HG03354 (cell line): ENCODE measurements around the gene MPRIP.
"Not testable (repeated sequence)": the region's sequence is repeated elsewhere in the genome, so short reads cannot be mapped to it uniquely, and the experiment has no call there.

Experiments
- ATAC-seq: cut with Tn5 transposase; IDR thresholded peaks from one replicate; pipeline ENCODE4 v1.9.1; 2021; ENCODE audit warnings: mild to moderate bottlenecking; ENCODE audit not compliant: unreplicated experiment, poor library complexity, severe bottlenecking

Gene MPRIP

DNA sequence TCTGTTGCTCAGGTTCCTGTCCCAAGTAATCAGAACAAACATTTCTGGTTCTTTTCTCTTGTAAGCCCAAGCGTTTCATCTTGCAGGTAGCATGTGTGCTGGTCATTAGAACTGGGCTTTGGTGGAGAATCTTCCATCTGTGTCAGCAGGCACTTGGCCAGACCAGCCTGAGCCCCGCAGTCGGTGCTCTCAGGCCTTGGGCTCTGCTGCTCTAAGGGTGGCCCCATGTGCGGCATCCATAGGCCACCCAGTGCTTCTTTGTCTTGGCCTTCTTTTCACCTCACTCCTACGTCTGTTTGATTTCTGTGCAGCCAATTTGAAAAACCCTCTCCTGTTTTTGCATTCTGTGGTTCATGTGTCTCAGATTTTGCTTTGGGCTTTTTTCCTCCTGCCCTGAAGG is 112.3 kb downstream of the MPRIP start:
- ATAC-seq, result no peak

DNA sequence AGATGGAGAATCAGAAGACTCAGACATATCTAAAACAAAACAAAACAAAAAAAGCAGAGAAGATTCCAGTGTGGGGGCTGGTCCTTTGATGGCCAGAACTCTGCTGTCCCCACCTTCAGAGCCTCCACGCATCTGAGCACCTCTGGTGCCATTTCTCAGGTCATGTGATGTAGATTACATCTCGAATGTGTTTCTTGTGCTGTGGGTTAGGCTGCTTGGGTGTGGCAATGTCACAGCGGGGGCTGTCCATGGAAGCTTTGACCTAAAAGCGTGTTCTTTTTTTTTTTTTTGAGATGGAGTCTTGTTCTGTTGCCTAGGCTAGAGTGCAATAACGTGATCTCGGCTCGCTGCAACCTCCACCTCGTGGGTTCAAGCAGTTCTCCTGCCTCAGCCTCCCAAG is 112.7 kb downstream of the MPRIP start:
- no peak for ATAC-seq

DNA sequence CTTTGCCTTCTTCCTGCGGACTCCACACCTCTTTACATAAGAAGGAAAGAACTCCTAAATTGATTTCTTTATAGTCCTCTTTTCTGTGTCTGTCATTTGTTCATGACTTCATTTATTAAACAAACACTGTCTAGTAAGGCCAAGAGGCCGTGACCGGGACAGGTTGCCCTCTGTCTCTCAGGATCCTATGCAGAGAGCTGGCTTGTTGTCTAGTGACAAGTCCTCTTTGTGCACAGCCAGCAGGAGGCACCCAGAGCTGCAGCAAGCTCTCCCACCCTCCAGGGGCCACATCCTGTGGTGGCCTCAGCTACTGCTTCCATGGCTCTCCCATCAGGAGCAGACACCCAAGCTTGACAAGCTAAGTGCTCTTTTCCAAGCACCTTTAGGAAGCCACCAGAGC is 113.3 kb downstream of the MPRIP start:
- no peak for ATAC-seq

DNA sequence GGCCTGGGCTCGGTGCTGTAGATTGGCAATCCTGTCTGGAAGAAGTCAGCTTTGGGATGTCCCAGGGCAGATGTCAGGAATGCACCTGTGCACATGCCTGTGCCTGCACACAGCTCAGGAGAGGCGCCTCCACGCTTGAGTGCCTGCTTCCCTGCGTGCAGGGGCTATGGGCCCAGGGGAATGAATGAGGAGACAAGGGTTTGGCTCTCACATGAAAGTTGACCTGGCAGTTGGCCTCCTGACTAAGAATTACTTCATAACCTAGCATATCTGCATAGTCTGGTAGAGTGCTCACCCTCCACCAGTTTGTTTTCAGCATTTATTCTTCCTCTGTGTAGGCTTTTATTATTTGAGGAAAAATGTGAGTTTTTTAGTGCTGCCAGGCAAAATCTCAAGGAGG is 113.8 kb downstream of the MPRIP start:
- no peak for ATAC-seq

DNA sequence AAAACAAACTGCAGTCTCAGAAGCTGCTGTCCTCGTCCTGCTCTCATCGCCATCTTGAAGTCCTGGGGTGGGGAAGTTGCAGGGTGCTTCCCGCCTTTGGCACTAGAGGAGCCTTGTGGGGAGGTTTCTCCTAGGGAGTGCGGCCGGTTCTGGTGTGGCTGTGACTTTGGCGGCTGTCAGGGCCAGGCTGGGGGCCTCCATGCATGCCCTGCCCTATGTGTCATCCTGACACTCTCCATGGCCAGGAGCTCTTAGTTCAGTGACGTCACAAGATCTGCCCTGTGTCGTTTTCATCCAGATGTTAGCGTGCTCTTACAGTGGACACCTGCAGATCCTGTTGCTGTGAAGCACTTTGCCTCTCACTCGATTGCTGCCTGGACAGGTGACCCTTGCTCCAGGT is 114.3 kb downstream of the MPRIP start:
- ATAC-seq, result no peak

DNA sequence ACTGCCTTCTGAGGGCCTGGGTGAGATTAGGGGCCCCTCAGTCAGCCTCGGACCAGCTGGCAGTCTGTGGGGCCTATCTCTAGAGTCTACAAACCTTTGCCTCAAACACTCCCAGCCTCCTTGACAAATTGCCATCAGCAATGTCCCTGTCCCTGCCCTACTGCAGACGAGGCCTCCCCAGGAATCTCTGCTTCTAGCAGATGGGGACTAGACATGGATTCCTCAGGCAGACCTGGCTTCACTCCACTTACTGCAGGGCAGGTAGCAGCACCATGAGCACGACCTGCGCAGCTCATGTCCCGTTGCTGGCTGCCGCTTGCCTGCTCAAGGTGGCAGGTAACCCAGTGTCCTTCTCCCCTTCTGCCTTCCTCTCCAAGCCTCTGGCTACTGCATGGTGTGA is 114.8 kb downstream of the MPRIP start:
- no peak for ATAC-seq

DNA sequence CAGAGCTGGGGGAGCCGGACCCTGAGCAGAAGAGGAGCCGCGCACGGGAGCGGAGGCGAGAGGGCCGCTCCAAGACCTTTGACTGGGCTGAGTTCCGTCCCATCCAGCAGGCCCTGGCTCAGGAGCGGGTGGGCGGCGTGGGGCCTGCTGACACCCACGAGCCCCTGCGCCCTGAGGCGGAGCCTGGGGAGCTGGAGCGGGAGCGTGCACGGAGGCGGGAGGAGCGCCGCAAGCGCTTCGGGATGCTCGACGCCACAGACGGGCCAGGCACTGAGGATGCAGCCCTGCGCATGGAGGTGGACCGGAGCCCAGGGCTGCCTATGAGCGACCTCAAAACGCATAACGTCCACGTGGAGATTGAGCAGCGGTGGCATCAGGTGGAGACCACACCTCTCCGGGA is 116.2 kb downstream of the MPRIP start:
- not testable (repeated sequence) for ATAC-seq

DNA sequence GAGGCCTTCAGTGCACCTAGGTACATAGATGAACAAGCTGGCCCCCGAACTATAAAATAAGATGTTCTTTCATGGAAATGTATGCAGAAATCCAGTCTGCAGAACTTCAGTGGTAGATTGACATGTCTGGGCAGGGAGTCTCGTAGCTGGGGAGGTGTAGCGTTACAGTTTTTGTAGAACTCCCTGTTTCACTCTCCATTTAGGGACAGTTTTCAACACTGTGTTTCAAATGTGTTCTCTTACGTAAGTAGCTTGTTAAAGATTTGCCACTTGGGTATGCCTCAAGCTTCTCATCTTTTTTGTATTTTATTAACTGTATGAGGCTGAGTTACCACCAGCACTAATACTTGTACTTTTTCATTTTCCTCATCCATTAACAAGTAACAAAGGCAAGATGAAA is 117.3 kb downstream of the MPRIP start:
- no peak for ATAC-seq

DNA sequence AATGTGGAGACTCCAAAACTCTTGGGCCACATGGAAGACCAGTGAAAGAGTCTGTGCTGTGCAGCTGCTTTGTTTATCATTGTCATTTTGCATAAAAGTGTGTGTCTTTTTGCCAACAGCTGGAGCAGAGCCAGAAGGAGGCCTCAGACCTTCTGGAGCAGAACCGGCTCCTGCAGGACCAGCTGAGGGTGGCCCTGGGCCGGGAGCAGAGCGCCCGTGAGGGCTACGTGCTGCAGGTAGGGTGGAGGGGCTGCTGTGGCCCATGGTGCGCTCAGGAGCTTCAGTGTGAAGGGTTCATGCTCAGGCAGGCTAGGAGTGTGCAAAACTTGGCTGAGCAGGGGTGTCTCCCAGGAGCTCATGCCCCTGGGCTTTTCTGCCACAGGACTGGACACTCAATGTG is 118.9 kb downstream of the MPRIP start:
- ATAC-seq, result no peak

DNA sequence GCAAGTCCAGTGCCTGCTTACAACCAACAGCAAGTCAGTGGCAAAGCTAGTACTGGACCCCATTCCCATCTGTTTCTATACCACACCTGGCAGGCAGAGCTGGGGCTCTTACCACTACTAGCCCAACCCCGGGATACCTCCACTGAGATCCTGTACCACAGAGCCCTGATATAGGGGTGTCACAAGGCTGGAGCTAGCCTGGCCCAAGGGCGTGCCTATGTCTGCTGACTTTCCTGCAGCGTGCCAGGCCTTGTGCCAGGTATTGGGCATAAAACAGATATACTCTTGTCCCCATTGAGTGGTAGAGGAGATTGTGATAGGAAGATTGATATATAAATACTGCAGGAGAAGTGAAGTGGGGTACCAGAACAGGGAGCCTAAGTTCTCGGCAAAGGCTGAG is 119.5 kb downstream of the MPRIP start:
- ATAC-seq, result no peak

DNA sequence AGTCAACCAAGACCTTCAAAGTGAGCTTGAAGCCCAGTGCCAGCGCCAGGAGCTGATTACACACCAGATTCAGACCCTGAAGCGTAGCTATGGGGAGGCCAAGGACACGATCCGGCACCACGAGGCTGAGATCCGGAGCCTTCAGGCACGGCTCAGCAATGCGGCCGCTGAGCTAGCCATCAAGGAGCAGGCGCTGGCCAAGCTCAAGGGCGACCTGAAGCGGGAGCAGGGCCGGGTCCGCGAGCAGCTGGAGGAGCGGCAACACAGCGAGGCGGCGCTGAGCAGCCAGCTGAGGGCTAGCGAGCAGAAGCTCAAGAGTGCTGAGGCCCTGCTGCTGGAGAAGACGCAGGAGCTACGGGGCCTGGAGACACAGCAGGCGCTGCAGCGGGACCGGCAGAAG is 121.9 kb downstream of the MPRIP start:
- no peak for ATAC-seq

DNA sequence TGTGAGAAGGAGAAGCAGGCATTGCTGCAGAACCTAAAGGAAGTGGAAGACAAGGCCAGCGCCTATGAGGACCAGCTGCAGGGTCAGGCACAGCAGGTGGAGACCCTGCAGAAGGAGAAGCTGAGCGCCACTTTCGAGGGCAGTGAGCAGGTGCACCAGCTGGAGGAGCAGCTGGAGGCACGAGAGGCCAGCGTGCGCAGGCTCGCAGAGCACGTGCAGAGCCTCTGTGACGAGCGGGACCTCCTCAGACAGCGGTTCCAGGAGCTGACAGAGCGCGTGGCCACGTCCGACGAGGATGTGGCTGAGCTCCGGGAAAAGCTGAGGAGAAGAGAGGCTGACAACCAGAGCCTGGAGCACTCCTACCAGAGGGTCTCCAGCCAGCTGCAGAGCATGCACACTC is 122.4 kb downstream of the MPRIP start:
- ATAC-seq, result no peak

DNA sequence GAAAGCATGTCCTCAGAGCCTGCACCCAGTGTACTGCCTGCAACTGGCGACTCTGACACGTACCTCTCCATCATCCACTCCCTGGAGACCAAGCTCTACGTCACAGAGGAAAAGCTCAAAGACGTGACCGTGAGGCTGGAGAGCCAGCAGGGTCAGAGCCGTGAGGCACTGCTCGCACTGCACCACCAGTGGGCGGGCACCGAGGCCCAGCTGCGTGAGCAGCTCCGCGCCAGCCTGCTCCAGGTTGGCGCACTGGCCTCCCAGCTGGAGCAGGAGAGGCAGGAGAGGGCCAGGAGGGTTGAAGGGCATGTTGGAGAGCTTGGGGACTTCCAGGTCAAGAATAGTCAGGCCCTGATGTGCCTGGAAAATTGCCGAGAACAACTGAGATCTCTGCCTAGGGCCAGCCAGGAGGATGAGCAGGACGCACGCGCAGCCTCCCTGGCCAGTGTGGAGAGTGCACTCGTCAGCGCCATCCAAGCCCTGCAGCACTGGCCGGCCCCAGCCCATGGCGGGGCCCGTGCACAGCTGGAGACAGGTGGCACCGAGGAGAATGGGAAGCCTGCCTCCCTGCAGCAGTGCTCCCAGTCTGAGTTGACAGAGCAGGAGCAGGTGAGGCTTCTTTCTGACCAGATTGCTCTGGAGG is 123.5 kb downstream of the MPRIP start:
- no peak for ATAC-seq

DNA sequence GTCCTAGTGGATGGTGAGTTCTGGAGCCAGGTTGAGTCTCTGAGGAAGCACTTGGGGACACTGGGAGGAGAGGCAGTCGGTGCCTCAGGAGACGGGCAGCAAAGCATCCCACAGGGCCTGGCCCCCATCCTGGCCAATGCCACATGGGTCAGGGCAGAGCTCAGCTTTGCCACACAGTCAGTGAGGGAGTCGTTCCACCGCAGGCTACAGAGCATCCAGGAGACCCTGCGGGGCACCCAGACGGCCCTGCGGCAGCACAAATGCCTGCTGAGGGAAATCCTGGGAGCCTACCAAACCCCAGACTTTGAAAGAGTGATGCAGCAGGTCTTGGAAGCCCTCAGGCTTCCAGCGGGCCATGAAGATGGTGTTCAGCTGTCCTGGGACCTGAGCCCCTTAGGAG is 124.2 kb downstream of the MPRIP start:
- ATAC-seq, result no peak

DNA sequence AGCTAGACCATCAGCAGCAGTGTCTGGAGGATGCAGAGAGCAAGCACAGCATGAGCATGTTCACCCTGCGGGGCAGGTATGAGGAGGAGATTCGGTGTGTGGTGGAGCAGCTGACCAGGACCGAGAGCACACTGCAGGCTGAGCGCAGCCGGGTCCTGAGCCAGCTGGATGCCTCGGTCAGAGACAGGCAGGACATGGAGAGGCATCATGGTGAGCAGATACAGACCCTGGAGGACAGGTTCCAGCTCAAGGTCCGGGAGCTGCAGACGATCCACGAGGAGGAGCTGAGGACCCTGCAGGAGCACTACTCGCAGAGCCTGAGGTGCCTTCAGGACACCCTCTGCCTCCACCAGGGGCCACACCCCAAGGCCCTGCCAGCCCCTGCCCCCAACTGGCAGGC is 125.1 kb downstream of the MPRIP start:
- ATAC-seq, result no peak

DNA sequence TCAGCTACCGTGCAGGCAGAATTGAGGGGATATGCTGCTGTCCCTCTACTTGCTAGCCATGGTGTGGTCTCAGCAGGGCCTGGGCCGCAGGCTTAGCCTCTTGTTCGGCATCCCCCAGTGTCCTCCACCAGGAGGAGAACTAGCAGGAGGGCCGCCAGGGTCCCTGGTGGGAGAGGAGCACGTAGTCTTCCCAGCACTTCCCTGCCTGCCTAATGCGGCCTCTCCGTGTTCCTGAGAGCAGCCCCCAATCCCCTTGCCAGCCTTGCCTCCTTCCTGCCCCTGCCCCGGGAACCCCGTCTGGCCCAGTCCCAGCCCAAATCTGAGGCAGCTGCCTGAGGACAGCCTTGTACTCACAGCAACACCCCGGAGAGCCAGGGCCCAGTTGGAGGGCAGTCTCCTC is 125.7 kb downstream of the MPRIP start:
- ATAC-seq, result no peak

DNA sequence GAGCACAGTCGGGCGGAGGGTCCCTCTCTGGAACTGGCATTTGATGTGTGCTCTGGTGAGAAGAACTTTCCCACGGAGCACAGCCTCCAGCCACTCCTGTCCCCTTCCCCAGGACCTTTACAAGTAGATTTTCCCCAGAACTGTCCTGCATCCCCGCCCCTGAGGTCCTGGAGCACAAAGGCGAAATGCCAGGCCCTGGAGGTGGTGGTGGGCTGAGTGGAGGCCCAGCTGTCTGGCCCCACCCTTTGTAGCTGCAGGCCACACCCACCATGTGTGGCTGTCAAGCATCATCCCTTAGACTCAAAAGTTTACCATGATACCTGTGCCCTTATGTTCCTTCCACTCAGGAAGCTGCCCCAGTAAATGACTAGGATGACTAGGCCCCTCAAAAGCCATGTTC is 126.1 kb downstream of the MPRIP start:
- no peak for ATAC-seq

DNA sequence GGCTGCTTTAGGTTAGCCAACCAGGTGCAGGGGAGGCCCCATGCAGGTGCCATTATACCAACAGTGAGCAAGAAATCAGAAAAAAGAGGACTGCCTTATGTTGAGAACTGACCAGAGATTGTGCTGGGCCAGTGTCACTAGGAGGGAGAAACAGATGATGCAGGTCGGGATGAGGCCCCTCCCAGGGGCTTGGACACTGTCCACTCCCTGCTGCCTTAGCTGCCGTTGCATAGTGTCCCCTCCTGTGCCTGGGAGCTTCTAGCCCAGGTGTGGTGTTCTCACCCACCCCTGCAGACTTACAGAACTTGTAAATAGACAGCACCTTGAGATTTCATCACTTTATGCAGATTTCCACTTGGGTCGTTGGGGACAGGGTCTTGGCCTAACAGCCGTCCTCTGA is 127.1 kb downstream of the MPRIP start:
- ATAC-seq, result no peak

DNA sequence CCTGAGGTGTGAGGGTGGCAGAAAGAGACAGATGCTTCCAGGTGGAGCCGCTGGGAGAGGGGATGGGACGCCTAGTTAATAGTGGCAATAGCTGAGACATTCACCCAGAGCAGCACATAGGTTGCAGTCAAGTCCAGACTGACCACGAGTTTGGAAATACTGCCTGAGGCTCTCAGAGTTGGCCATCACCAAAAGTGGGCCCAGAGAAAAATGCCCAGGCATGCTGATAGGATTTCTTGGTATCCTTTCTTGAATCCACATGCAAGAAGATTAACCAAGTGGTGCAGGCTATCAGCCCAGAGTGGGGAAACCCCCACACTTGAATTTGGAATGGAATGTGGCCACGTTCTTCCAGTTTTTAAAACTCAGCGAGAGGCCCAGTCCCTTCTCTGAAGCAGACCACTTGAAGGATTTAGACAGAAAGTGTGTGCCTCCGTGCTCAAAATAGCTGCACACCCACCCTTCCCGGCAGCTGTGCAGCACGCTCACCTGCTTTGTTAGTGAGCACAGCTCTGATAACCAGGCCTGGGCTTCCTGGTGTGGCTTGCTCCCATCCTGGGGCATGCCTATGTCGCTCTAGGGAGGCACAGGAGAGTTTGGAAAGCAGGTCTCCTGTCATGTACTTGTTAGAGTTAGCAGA is 128.2 kb downstream of the MPRIP start:
- no peak for ATAC-seq

DNA sequence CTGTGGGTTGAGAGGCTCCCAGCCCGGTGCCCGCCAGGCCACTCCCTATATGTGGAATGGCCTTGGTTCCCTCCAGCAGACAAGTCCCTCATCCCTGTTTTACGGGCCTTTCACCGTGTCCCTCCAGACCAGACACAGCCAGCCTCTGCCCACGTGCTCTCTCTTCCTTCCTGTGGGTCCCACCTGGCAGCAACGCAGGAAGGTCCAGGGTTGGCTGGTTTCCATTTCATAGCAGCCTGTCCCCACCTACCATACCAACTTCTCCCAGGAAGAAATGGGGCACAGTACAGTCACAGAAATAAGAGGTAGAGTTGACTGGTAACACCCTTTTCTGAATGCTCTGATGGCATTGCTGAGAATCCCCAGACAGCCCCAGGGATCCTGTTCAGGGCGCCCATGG is 128.9 kb downstream of the MPRIP start:
- ATAC-seq, result no peak

DNA sequence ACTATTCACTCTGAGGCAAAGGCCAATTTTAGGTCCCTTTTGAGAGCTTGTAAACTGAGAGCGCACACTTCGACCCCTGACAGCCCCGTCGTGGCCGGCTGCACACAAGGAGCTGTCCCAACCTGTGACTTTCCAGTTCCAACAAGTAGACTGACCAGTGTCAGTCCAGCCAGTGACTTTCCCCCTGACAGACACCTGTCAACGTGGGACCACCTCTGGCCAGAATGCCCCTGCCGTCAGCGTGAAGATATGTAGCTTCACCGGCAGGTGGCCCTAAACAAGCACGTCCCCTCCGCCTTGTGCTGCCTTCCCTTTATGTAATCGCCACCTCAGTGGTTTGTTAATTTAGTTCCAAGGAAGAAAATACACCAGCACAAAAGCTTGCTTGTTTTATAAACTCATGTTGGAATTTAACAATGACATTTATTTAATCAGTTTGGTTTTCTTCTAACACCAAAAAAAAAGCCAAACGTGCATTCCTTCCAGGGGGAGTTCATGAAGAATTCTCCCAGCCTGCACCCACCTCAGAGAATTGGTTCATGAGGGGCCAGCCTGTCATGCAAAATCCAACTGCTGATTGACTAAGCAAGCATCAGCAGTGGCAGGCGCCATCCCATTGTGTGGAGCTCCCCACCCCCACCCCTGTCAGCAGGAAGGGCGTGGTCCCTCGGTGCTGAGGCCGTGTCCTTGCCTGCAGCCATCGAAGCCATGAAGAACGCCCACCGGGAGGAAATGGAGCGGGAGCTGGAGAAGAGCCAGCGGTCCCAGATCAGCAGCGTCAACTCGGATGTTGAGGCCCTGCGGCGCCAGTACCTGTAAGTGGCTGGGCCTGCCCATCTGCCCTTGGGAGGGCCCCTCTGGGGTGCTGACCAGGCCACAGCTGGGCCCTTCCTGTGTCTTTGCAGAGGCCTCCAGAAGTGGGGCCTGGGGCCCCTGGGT is 130.0 kb downstream of the MPRIP start:
- ATAC-seq, result no peak
